ENCODE data around the gene PHACTR1.

Gene PHACTR1

GRCh38 chr6:13163161-13163944 lies 446.8 kb downstream of the PHACTR1 start:
- CTCF ChIA-PET: interaction anchor here (0.6 kb wide), 1 partner anchor 174 kb away, joined by 4 read pairs; no protein-coding TSS in a partner anchor
- TF ChIP-seq ARNT (IDR thresholded peaks at IDR 0.05) (no peak), HDGF (IDR thresholded peaks at IDR 0.05; ENCODE audit: borderline replicate concordance) (no peak), BHLHE40 (IDR thresholded peaks at IDR 0.05; ENCODE audit: borderline replicate concordance) (no peak), LEF1 (IDR thresholded peaks at IDR 0.05; ENCODE audit: borderline replicate concordance) (no peak), TARDBP (IDR thresholded peaks at IDR 0.05) (no peak), FOXM1 (IDR thresholded peaks at IDR 0.05; ENCODE audit: borderline replicate concordance) (no peak), CTBP1 (IDR thresholded peaks at IDR 0.05; ENCODE audit: borderline replicate concordance) (no peak), L3MBTL2 (conservative IDR thresholded peaks at IDR 0.05) (no peak), ZNF384 (IDR thresholded peaks at IDR 0.05) (no peak), SP1 (IDR thresholded peaks at IDR 0.05) (no peak)
- DNase-seq (ENCODE audit: extremely low spot score): no peak
- POLR2A ChIA-PET: no interaction called here

- POLR2A ChIA-PET: no interaction called here
- TF ChIP-seq FOXK2 (IDR thresholded peaks at IDR 0.05) (no peak), SUZ12 (IDR thresholded peaks at IDR 0.05) (no peak), LEF1 (IDR thresholded peaks at IDR 0.05; ENCODE audit: borderline replicate concordance) (no peak), L3MBTL2 (conservative IDR thresholded peaks at IDR 0.05) (no peak), TARDBP (IDR thresholded peaks at IDR 0.05) (no peak), FOXM1 (IDR thresholded peaks at IDR 0.05; ENCODE audit: borderline replicate concordance) (no peak), NFRKB (IDR thresholded peaks at IDR 0.05) (no peak), FOXA1 (IDR thresholded peaks at IDR 0.05) (no peak), CTBP1 (IDR thresholded peaks at IDR 0.05; ENCODE audit: borderline replicate concordance) (no peak), SP1 (IDR thresholded peaks at IDR 0.05) (no peak), ARNT (IDR thresholded peaks at IDR 0.05) (no peak), BHLHE40 (IDR thresholded peaks at IDR 0.05; ENCODE audit: borderline replicate concordance) (no peak), PKNOX1 (IDR thresholded peaks at IDR 0.05) (no peak), HDGF (IDR thresholded peaks at IDR 0.05; ENCODE audit: borderline replicate concordance) (no peak), ELF4 (IDR thresholded peaks at IDR 0.05) (no peak), ZNF384 (IDR thresholded peaks at IDR 0.05) (no peak)
- no peak for DNase-seq (ENCODE audit: extremely low spot score)
- CTCF ChIA-PET: interaction anchor here (0.6 kb wide), 1 partner anchor 173 kb away, joined by 4 read pairs; no protein-coding TSS in a partner anchor
These were observed 447.7 kb downstream of the PHACTR1 start for GRCh38 chr6:13164291-13164690.

GRCh38 chr6:13165502-13166172 lies 449.1 kb downstream of the PHACTR1 start:
- no peak for DNase-seq (ENCODE audit: extremely low spot score)
- TF ChIP-seq CTBP1 (IDR thresholded peaks at IDR 0.05; ENCODE audit: borderline replicate concordance) (no peak), PKNOX1 (IDR thresholded peaks at IDR 0.05) (peak; percentile 89)
- CTCF ChIA-PET: no interaction called here
- POLR2A ChIA-PET: no interaction called here

- CTCF ChIA-PET: no interaction called here
- POLR2A ChIA-PET: no interaction called here
These were observed 449.7 kb downstream of the PHACTR1 start for GRCh38 chr6:13166269-13166668.

GRCh38 chr6:13166916-13167315 lies 450.3 kb downstream of the PHACTR1 start:
- no peak for DNase-seq (ENCODE audit: extremely low spot score)
- CTCF ChIA-PET: no interaction called here
- POLR2A ChIA-PET: no interaction called here
- TF ChIP-seq ZNF384 (IDR thresholded peaks at IDR 0.05) (no peak), SUZ12 (IDR thresholded peaks at IDR 0.05) (no peak), FOXM1 (IDR thresholded peaks at IDR 0.05; ENCODE audit: borderline replicate concordance) (no peak), FOXK2 (IDR thresholded peaks at IDR 0.05) (no peak)

More at GRCh38 chr6:13166269-13166668, 449.7 kb downstream of the PHACTR1 start:
- no peak for DNase-seq (ENCODE audit: extremely low spot score)
- TF ChIP-seq NFRKB (IDR thresholded peaks at IDR 0.05) (no peak), FOXA1 (IDR thresholded peaks at IDR 0.05) (no peak), SUZ12 (IDR thresholded peaks at IDR 0.05) (no peak), SP1 (IDR thresholded peaks at IDR 0.05) (no peak)

GRCh38 chr6:13172291-13172690 lies 455.7 kb downstream of the PHACTR1 start:
- peak; percentile 18 for DNase-seq (ENCODE audit: extremely low spot score)
- TF ChIP-seq FOXA1 (IDR thresholded peaks at IDR 0.05) (no peak), ZNF384 (IDR thresholded peaks at IDR 0.05) (no peak), L3MBTL2 (conservative IDR thresholded peaks at IDR 0.05) (no peak), HDGF (IDR thresholded peaks at IDR 0.05; ENCODE audit: borderline replicate concordance) (no peak), PKNOX1 (IDR thresholded peaks at IDR 0.05) (no peak), FOXM1 (IDR thresholded peaks at IDR 0.05; ENCODE audit: borderline replicate concordance) (no peak), FOXK2 (IDR thresholded peaks at IDR 0.05) (no peak), TARDBP (IDR thresholded peaks at IDR 0.05) (no peak)
- ChIA-PET POLR2A (no interaction called here), CTCF (no interaction called here)
